ENCODE data around the gene ZNF536. TPM values are rescaled to one million over a fixed set of nuclear protein-coding genes. Genes with fewer than 3 reads are reported as not detected.

Gene ZNF536
- total and polyA plus RNA-seq, 9 of the 15 experiments (the other 6 are each of a cell fraction or from before 2014, with no cell fraction given), result not detected

DNA sequence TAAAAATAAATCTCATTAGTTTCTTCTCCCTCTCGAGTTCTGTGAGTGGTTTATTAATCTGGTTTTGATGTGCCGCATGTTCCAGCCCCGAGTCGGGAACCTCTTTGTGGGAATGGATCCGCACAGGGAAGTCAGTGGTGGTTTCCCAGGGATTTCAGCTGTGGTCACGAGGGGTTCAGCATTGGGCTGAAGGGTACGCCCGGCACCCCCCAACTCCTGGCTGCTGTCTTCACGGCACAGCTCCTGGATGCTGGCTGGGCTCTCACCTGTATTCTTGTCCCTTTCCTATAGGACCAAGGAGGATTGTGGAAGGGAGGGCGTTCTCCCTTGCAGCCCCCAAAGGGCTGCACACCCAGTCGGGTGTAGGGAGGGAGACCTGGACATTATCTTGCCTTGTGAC is 167.8 kb downstream of the ZNF536 start:
- WGBS (ENCODE audit: insufficient coverage, low coverage, missing lambda C conversion rate), result 3% methylated on average over 8 of the region's 11 CpGs
- Histone ChIP-seq H3K9me3 (replicated peaks; ENCODE audit: control insufficient read depth, insufficient read depth, low read depth, low read length) (no peaks in the 10 kb centered on the region), H3K4me1 (replicated peaks in 1 of 2; ENCODE audit: control insufficient read depth in 2 of 2, insufficient read depth in 2 of 2, low read length in 2 of 2) (no peaks in the 10 kb centered on the region), H3K9me1 (ENCODE audit: control insufficient read depth, insufficient read depth, low read length) (no peaks in the 10 kb centered on the region), H3K27ac (ENCODE audit: extremely low read depth, low read depth, low read length) (no peak overlapping the region), H3K4me2 (ENCODE audit: insufficient read depth, low read length) (no peak overlapping the region), H3K79me2 (ENCODE audit: control insufficient read depth, insufficient read depth, low read length) (no peaks in the 10 kb centered on the region), H4K20me1 (replicated peaks; ENCODE audit: control insufficient read depth, insufficient read depth, low read length) (no peaks in the 10 kb centered on the region; the same call in 1 of the 2 replicates), H3K9ac (ENCODE audit: insufficient read depth in 1 of 2, low read depth in 2 of 2, low read length in 2 of 2) (no peak overlapping the region), H2AFZ (ENCODE audit: low read depth, low read length) (no peak overlapping the region), H3K27me3 (ENCODE audit: control insufficient read depth in 2 of 2, insufficient read depth in 2 of 2, low read length in 2 of 2) (peaks cover 5 to 21% of the 10 kb centered on the region in 2 experiments; a peak in 4 of 5 replicates), H3K4me3 (no peak overlapping the region), H3K36me3 (ENCODE audit: control insufficient read depth, insufficient read depth, low read length) (no peaks in the 10 kb centered on the region)
- in situ Hi-C loops (cut with MboI) (no loop called here), intact Hi-C loops (cut with micrococcal nuclease) (no loop called here)
- DNase-seq (ENCODE audit: extremely low read depth in 1 of 4, low spot score in 3 of 4) (no peak), ATAC-seq (no peak), FAIRE-seq (no peak)
- ChIA-PET CTCF (ENCODE audit: low intra/inter-chr PET ratio) (no interaction called here), POLR2A (no interaction called here)
- BruUV-seq (replicated peaks), result no TSS peak
- TF ChIP-seq MCM2 (IDR thresholded peaks at IDR 0.05; ENCODE audit: low read depth), result no peak
- TF ChIP-seq, protein P1, sequence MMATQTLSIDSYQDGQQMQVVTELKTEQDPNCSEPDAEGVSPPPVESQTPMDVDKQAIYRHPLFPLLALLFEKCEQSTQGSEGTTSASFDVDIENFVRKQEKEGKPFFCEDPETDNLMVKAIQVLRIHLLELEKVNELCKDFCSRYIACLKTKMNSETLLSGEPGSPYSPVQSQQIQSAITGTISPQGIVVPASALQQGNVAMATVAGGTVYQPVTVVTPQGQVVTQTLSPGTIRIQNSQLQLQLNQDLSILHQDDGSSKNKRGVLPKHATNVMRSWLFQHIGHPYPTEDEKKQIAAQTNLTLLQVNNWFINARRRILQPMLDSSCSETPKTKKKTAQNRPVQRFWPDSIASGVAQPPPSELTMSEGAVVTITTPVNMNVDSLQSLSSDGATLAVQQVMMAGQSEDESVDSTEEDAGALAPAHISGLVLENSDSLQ (IDR thresholded peaks at IDR 0.05), result no peak
- TF ChIP-seq, protein P2, sequence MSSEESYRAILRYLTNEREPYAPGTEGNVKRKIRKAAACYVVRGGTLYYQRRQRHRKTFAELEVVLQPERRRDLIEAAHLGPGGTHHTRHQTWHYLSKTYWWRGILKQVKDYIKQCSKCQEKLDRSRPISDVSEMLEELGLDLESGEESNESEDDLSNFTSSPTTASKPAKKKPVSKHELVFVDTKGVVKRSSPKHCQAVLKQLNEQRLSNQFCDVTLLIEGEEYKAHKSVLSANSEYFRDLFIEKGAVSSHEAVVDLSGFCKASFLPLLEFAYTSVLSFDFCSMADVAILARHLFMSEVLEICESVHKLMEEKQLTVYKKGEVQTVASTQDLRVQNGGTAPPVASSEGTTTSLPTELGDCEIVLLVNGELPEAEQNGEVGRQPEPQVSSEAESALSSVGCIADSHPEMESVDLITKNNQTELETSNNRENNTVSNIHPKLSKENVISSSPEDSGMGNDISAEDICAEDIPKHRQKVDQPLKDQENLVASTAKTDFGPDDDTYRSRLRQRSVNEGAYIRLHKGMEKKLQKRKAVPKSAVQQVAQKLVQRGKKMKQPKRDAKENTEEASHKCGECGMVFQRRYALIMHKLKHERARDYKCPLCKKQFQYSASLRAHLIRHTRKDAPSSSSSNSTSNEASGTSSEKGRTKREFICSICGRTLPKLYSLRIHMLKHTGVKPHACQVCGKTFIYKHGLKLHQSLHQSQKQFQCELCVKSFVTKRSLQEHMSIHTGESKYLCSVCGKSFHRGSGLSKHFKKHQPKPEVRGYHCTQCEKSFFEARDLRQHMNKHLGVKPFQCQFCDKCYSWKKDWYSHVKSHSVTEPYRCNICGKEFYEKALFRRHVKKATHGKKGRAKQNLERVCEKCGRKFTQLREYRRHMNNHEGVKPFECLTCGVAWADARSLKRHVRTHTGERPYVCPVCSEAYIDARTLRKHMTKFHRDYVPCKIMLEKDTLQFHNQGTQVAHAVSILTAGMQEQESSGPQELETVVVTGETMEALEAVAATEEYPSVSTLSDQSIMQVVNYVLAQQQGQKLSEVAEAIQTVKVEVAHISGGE (CRISPR knock-in tag; IDR thresholded peaks at IDR 0.05), result no peak
- TF ChIP-seq SMARCB1 (IDR thresholded peaks at IDR 0.05; ENCODE audit: insufficient read length, low read depth), result no peak
- TF ChIP-seq ARHGAP35 (IDR thresholded peaks at IDR 0.05; ENCODE audit: partially characterized antibody), result no peak
- TF ChIP-seq, protein P3, sequence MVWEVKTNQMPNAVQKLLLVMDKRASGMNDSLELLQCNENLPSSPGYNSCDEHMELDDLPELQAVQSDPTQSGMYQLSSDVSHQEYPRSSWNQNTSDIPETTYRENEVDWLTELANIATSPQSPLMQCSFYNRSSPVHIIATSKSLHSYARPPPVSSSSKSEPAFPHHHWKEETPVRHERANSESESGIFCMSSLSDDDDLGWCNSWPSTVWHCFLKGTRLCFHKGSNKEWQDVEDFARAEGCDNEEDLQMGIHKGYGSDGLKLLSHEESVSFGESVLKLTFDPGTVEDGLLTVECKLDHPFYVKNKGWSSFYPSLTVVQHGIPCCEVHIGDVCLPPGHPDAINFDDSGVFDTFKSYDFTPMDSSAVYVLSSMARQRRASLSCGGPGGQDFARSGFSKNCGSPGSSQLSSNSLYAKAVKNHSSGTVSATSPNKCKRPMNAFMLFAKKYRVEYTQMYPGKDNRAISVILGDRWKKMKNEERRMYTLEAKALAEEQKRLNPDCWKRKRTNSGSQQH (CRISPR knock-in tag; IDR thresholded peaks at IDR 0.05), result no peak
- TF ChIP-seq, protein P4, sequence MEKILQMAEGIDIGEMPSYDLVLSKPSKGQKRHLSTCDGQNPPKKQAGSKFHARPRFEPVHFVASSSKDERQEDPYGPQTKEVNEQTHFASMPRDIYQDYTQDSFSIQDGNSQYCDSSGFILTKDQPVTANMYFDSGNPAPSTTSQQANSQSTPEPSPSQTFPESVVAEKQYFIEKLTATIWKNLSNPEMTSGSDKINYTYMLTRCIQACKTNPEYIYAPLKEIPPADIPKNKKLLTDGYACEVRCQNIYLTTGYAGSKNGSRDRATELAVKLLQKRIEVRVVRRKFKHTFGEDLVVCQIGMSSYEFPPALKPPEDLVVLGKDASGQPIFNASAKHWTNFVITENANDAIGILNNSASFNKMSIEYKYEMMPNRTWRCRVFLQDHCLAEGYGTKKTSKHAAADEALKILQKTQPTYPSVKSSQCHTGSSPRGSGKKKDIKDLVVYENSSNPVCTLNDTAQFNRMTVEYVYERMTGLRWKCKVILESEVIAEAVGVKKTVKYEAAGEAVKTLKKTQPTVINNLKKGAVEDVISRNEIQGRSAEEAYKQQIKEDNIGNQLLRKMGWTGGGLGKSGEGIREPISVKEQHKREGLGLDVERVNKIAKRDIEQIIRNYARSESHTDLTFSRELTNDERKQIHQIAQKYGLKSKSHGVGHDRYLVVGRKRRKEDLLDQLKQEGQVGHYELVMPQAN (IDR thresholded peaks at IDR 0.05; ENCODE audit: borderline replicate concordance), result no peak
- no peak for TF ChIP-seq NFXL1 (CRISPR knock-in tag; IDR thresholded peaks at IDR 0.05)
- TF ChIP-seq CREB1 (IDR thresholded peaks at IDR 0.05), result no peak
- TF ChIP-seq CREB1 (CRISPR knock-in tag; IDR thresholded peaks at IDR 0.05), result no peak
- TF ChIP-seq NCOA1 (IDR thresholded peaks at IDR 0.05; ENCODE audit: low read depth), result no peak
- TF ChIP-seq RBM15 (IDR thresholded peaks at IDR 0.05; ENCODE audit: insufficient read depth, low read length), result no peak
- TF ChIP-seq, protein P5, sequence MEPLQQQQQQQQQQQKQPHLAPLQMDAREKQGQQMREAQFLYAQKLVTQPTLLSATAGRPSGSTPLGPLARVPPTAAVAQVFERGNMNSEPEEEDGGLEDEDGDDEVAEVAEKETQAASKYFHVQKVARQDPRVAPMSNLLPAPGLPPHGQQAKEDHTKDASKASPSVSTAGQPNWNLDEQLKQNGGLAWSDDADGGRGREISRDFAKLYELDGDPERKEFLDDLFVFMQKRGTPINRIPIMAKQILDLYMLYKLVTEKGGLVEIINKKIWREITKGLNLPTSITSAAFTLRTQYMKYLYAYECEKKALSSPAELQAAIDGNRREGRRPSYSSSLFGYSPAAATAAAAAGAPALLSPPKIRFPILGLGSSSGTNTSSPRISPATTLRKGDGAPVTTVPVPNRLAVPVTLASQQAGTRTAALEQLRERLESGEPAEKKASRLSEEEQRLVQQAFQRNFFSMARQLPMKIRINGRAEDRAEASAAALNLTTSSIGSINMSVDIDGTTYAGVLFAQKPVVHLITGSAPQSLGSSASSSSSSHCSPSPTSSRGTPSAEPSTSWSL (CRISPR knock-in tag; IDR thresholded peaks at IDR 0.05; ENCODE audit: borderline replicate concordance), result no peak
